ENCODE results near the gene AQP4. TPM values are rescaled to one million over a fixed set of nuclear protein-coding genes. Genes with fewer than 3 reads are reported as not detected.

Gene AQP4
- total RNA-seq, 3 donors from 2014 or later (not counting 1 experiment from before 2014, with no cell fraction given), result not detected

DNA sequence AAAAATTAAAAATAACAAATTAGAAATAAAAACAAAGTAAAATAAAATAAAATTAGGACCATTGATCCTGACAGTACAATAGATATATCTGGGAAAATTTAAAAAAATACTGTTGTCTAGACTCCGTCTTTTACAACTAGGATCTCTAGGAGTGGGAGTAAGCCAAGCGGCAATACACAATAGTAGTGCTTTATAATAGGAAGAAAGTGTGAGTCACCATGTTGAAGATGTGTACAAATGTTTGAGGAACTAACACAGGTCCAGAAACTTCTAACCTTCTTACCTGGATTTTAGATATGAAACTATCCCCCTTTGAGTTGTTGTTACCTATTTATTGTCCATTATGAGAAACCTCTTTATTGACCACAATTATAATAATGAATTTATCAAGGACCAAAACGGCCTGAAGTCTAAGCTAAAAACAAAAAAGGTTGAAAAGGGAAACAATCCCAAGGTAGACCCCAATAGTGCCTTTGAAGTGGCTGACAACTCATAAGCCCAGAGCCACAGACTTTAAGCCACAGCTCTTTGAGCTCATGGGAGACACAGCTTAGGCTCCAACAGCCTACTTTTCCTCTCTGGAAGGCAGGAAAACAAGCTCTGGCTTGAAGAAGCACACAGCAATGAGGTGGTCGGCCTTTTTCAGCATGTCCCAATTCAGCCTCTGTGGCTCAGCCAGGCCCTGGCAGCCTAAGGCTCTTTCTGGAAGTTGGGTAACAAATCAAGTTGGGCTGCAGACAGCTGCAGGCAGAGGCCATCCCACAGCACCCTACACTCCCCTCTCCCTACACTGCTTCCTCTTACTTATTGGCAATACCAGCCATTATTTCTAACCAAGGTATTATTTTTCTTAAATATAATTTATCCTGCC, 62.9 kb downstream of the AQP4 start:
- 66% methylated on average over 4 of the region's 4 CpGs for WGBS (ENCODE audit: insufficient coverage)
- H3K4me3 Mint-ChIP-seq, result no peak overlapping the region
- Histone ChIP-seq H3K27me3 (ENCODE audit: control insufficient read depth, insufficient read depth, low read length) (no peaks in the 10 kb centered on the region), H3K36me3 (ENCODE audit: control insufficient read depth, insufficient read depth, low read length) (no peaks in the 10 kb centered on the region), H3K4me1 (ENCODE audit: control insufficient read depth, insufficient read depth, low read length) (no peaks in the 10 kb centered on the region), H3K9me3 (ENCODE audit: control insufficient read depth, insufficient read depth, low read length) (no peaks in the 10 kb centered on the region), H3K27ac (ENCODE audit: low read length) (no peak overlapping the region), H3K4me3 (ENCODE audit: low read length) (no peak overlapping the region)
- H3K27me3 Mint-ChIP-seq (ENCODE audit: low read depth in 2 of 2), result no peaks in the 10 kb centered on the region
- no peak for TF ChIP-seq CTCF (IDR thresholded peaks at IDR 0.05)
- H3K36me3 Mint-ChIP-seq, result peaks cover 21% of the 10 kb centered on the region
- H3K4me1 Mint-ChIP-seq, result no peaks in the 10 kb centered on the region
- DNase-seq, result no peak
- H3K9me3 Mint-ChIP-seq, result peaks cover 10 to 12% of the 10 kb centered on the region in 2 donors
- ATAC-seq, result no peak
- H3K27ac Mint-ChIP-seq, result no peak overlapping the region
- intact Hi-C loops (cut with micrococcal nuclease), result loop anchor here (10.0 kb wide), 1 partner anchor 62 kb away; the partner anchor contains the start of gene AQP4
